ENCODE results near the gene PNPLA2. TPM values are rescaled to one million over a fixed set of nuclear protein-coding genes. Genes with fewer than 3 reads are reported as not detected.

PNPLA2 gene
- total and polyA plus RNA-seq, 2 of the 8 experiments (the other 6 are each of a cell fraction or from before 2014, with no cell fraction given), result 30.9 to 62.1 TPM

DNA sequence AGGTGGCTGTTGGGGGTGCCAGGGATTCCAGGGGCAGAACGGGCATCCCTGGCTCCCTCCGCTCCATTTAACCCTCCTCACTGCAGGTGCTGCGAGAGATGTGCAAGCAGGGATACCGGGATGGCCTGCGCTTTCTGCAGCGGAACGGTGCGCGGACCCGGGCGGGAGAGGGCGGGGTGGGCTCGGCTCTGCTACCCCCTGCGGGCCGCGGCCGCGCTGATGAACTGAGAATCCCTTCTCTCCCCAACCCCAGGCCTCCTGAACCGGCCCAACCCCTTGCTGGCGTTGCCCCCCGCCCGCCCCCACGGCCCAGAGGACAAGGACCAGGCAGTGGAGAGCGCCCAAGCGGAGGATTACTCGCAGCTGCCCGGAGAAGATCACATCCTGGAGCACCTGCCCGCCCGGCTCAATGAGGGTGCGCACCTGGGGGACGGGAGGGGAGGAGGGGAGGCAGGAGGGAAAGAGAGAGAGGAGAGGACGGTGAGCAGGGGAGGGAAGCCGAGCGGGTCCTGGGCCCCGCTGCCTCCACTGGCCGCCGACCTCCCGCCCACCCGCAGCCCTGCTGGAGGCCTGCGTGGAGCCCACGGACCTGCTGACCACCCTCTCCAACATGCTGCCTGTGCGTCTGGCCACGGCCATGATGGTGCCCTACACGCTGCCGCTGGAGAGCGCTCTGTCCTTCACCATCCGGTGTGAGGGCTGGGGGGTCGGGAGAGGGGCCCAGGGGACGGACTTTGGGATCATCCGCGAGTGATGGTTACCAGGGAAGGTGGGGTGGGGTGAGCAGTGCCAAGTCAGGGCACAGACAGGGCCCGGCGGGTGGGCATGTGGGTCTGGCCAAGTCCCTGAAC is 5.0 kb downstream of the PNPLA2 start (continued):
- TF ChIP-seq RNF2 (IDR thresholded peaks at IDR 0.05; ENCODE audit: borderline replicate concordance, low read depth, low read length, missing control alignments, poor library complexity, severe bottlenecking), result no peak
- TF ChIP-seq SP4 (IDR thresholded peaks at IDR 0.05; ENCODE audit: low read length), result no peak
- no peak for TF ChIP-seq SIN3A (conservative IDR thresholded peaks at IDR 0.05 in 1 of 2, IDR thresholded peaks at IDR 0.05 in 1 of 2; ENCODE audit: low read depth in 1 of 2, low read length in 2 of 2)
- TF ChIP-seq RXRA (IDR thresholded peaks at IDR 0.05; ENCODE audit: insufficient read depth, low read depth, low read length), result no peak
- TF ChIP-seq NRF1 (IDR thresholded peaks at IDR 0.05; ENCODE audit: low read depth, low read length), result no peak
- TF ChIP-seq CBX5 (IDR thresholded peaks at IDR 0.05; ENCODE audit: low read depth, low read length), result no peak

Data from H1 (cell line).